GM18519 (cell line): Measurements from ENCODE around the gene KCNMA1.
"Not testable (repeated sequence)": the region's sequence is repeated elsewhere in the genome, so short reads cannot be mapped to it uniquely, and the experiment has no call there.

ENCODE experiments used
- ATAC-seq: cut with Tn5 transposase; IDR thresholded peaks from one replicate; pipeline ENCODE4 v1.9.1; 2021; ENCODE audit warnings: mild to moderate bottlenecking, moderate library complexity; ENCODE audit not compliant: unreplicated experiment, low FRiP score

Gene KCNMA1

DNA sequence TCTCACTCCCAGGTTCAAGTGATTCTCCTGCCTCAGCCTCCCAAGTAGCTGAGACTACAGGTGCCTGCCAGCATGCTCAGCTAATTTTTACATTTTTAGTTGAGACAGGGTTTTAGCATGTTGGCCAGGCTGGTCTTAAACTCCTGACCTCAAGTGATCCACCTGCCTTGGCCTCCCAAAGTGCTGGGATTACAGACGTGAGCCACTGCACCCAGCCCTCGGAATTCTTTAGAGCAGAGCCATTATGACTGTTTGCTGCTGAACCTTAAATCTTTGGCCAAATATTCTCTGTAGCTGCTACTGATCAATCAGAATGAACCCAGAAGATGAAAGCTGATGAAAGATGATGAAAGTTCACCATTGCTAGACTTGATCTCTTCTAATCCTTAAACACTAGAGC is 249.9 kb downstream of the KCNMA1 start:
- ATAC-seq: not testable (repeated sequence)

DNA sequence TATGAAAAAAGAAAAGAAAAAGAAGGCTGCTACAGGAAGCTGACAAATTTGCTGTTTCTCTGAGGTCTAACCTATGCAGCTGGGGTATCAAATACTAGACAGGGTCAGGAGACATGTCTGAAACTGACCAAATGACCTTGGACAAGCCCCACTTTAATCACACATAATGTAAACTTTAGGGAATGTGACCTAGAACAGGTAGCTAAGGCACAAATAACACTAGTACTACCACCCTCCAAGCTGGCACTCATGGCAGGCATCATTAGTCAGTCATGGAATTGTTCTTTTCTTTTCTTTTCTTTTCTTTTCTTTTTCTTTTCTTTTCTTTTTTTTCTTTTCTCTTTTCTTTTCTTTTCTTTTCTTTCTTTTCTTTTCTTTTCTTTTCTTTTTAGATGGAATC is 250.4 kb downstream of the KCNMA1 start:
- no peak for ATAC-seq

DNA sequence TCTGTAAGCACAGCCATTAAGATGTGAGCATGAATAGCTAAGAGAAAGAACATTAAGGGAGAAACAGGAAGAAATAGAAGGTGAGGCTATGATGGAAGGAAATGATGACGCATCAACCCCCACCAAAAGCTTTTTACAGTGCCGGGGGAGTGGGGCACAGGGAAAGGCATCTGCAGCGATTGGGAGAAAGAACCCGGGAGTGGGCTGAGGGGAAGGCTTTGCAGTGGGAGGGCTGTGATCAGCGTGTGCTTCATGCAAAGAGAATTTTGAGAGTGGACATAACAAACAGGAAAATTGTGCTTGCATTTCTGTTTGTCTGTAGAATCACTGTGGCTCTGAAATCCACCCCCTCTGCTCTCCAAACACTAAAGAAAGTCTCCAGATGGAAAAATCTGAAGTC is 250.8 kb downstream of the KCNMA1 start:
- no peak for ATAC-seq

DNA sequence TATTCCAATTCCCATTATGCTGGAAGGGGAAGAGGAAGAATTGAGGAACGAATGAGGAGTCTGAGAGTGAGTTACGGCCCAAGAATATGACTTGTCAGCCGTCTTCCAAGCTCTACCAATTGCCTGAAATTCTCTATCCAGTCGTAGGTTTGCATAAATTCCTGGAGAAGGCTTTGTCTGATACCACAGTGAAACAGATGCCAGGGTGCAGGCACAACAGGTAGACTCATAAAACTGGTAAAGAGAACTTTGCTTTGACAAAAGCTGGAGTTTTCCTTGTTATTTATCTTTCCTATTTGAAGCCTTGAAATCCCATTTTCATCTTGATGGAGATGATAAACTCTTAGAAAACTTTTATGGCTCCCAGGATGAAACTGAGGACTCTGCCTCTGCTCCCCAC is 251.2 kb downstream of the KCNMA1 start:
- no peak for ATAC-seq

DNA sequence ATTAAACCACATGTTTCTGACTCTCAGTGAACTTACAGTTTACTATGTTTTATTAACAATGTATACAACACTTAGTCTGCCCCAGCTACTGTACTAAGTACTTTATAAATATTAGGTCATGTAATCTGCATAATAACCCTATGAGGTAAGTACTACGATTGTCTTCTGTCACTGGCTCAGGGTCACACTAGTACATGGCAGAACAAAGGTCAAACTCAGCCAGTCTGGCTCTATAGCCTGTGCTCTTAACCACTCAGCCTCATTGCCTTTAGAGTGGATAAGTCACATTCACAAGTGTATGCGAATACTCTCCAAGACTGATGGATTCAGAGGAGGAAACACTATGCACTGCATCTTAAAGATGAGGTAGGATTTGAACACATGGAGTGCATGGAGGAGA is 252.3 kb downstream of the KCNMA1 start:
- ATAC-seq: no peak

DNA sequence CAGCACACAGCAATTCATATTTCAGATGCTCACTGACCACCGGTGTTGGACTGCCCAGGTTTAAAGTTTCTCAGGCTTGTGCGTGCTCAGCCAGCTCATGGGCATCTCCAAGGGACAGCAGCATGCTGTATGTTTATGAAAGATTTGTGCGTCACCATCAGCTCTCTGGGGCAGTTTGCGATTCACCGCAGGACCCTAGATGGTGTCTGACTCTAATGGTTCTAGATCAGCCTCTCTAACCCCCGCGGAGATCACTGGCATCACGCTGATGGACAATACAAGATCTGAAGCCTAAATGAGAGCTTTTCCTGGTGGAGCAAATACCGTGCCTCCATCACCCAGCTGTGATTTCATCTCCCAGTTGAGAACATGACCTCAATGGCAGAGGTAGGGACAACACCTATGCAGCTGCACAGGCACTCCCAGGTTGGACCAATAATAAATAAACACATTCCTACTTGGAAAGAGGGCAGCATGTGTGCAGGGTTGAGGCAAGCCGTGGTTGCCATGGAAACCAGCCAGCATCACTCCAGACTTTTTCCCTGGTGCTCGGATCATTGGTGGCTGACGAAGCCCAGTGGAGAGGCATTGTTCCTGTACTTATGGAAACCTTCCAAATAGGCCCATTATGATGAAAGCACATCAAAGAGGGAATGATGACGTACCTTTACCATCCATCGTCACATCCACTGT is 253.6 kb downstream of the KCNMA1 start:
- no peak for ATAC-seq

DNA sequence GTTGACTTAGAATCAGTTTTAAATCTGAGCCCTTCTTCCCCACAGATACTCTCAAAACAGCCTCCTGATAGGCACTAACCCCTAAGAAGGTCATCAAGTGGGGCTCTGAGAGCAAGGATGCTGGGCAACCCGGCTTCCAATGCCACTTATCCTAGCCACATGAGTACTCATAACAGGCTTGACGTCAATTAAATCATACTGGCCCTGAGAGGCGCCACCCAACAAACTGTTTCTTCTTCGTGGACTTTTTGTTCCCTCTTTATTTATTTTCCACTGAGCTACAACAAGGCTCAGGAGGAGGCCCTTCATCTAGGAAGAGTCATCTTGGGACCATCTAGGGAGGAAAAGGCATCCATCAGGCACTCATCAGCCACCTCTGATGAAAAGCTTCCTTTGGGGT is 255.9 kb downstream of the KCNMA1 start:
- no peak for ATAC-seq

DNA sequence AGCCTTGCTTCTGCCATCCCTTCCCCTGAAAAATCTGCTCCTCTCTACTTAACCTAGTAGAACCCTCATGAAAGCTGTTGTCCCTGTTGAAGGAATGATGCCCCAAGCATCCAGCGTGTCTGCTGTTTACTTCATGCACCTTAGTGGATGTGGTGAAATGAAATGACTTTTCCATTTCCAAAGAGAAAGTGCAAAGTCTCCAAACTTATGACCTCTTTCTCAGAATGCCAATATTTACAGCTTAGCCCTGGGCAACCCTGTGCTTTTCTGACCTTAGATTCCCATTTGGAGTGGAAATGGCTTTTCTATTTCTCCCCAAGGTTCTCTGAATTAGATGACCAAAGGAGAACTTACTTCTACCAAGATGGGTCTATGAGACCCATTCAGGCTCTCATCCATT is 256.9 kb downstream of the KCNMA1 start:
- no peak for ATAC-seq

DNA sequence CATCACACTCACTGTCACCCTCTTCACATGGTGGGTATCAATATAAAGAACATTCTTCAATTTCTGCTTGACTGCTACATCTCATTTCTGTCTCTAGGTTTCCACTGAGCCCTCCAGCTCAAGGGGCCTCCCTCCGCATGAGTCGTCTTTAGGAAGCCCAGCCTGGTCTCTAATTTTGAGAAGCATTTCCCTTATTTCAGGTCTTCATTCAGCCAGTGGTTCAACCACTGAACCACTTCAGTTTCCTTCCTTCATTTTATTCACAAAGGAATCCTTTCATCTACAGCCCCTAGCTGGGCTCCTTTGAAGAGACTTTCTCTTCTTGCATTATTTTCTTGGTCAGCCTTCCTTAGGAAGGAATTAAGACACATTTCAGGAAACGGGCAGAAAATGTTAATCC is 257.4 kb downstream of the KCNMA1 start:
- no peak for ATAC-seq

DNA sequence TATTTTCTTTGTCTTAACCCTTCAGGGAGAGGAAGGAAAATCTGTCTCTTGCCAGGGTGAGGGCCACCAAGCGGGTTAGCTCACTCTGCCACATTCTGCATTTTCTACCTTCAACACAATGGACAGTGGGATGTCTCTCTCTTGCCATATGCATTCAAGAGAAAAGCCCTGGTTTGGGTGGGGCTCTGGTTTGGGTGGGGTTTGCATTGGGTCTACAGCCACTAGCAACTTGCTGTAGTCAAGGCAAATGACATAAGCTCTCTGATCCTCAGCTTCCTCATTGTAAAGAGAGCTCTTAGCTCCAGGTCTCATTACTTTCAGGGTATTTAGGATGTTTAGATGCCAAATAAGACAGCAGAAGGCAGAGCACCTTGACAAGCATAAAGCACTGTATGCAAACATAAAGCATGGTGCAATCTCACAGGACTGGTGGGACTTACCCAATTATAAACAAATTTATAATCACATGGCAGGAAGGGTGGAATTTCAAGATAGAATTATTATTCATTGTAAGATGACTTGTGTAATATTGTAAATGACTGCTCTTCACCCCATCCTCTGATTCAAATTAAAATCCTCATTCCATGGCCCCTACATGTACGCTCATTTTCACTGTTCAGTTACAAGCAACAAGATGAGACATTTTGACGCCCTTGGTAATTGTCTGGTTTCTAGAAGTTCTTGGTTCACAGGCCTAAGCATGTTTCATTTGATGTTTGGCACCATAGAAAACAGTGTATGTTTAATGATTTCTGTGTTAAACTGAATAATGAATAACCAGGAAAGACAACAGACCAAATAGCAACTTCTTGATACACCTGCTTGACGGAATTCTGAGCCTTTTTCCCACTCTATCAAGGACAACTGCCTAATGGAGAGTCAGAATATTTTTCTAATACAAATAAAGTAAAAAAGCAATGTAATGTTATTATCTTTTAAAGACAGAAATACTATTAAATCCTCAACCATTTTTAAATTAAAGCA is 258.9 kb downstream of the KCNMA1 start:
- no peak for ATAC-seq

DNA sequence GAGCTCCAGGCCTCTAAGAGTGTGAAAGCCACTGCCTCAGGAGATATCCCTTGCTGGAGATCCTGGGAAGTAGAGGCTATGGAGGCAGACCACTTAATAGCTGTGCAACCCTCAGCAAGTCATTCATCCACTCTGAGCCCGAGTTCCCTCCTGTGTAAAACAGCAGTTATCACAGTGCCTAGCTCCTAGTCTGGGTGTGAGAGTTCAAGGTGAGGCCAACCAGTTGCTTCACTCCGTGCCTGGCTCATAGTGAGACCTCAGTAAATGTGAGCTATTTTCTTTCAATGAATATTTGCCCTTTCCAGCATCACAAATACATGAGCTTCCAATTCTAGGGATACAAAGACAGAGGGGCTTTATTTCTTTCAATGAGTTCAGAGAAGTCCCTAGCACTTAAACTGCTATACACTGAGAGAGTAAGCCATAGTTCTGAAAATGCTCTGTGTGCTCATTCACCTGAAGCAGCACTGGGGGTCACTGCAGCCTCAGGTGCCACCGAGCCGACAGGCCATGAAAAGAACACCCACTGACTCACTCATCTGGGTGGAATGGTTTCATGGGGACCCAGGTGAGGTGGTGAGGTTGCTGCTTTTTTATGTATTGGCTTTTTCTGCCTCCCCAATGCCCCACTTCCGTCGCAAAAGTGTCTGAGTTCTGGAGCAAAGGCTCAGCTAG is 259.8 kb downstream of the KCNMA1 start:
- ATAC-seq: no peak

DNA sequence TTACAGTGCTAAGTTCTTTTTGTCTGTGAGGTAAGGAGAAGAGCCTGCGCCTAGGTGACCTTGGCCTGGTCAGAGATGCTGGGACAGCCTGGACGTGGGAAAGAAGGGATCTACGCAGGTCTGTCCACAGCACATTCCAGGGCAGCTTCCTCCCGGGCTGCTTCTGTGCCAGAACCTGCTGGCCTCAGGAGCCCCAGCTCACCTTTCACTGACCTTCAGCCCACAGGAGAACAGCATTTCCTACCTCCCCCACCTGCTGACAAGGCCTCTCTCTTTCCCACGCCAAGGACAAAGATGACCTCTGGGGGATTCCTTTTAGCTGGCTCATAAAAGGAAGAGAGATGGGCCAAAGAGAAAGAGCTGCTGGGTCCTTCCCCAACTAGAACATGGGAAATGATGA is 260.6 kb downstream of the KCNMA1 start:
- ATAC-seq: no peak

DNA sequence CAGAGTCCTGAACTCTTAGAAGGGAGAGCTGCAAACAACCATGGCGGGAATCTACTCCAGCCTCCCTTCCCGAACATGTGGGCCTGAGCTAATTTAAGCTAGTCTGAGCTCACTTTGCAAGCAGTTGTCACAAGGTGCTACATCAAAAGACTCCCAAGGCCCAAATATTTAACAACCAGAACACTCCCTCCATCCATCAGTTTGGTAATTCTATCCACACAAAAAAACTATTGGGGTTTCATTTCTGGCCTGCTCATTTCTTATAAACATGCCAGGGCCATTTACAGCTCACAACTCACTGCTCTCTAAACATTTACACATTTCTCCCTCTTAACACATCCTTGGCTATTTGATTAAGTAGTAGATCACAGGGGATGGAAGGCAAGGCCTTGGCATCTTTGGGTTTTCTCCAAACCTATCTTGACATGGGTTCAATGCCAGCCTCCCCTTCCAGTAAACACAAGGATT is 263.4 kb downstream of the KCNMA1 start:
- ATAC-seq: no peak

DNA sequence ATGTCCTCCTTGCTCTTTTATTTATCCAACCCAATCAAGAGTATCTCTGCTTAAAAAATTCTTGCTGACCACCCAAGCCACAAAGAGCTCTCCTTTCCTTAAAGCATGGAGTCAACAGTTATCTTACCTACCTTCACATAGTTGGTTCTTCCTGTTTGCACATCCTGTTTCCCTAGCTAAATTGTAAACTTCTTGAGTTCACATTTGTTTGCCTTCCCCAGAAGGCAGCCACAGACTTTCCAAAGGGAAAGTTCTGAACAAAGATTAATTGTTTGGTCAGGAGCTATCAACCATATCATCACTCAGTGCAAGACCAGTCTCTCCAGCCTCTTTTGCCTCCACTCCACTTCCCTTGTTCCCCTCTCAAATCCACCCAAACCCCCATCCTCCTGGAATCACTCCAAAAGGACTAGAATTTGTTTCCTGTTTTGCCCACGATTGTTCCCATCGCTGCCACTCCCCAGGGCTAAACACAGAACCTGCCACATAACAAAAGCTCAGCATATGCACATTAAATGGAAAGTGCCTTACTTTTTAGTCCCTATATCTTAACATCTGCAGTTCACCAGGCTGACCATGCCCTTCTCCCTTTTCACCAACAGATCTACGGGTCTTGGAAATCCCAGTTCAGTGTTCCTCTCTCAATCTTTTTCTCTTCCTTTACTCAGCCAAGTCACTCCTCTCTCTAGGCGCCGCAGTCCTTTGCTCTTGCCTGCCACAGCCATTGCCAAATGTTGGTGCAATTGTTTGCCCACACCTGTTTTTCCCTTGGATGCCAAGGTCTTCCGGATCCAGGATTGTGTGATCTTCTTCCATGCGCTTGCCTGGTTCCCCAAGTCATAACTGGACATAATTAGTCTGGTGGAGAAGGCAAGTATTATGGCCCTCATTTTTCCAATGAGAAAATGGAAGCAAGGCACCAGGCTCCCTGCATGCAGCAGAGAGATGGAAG is 265.5 kb downstream of the KCNMA1 start:
- ATAC-seq: no peak

DNA sequence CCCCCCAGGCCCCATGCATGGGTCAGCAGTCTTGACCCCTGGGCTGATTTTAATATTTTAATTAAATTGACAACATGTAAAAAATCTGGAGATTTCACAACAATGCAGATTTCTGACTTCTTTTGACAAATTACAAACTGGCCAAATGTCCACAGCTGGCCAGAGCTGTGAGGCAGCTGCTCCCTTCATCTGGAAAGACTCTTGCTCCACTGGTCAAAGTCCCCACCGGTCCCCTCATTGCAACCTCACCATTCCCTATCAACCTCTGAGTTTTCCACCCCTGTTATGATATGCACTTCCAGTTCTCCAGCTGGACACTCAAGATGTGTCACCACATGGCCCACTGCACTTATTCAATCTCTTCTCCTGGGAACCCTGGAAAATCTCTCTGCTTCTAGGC is 266.2 kb downstream of the KCNMA1 start:
- ATAC-seq: no peak

DNA sequence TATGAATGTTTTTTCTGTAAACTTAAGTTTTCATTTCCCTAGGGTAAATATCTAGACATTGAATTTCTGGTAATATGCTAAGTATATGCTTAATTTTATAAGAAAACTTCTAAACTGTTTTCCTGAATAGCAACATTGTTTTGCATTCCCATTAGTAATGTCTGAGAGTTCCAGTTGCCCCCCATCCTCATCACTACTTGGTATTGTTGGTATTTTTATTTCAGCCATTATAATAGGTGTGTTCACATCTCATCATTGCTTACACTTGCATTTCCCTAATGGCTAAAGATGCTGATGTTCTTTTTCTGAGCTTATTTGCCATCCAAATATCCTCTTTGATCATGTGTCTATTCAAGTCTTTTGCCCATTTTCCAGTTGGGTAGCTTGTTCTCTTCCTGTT is 269.6 kb downstream of the KCNMA1 start:
- no peak for ATAC-seq

DNA sequence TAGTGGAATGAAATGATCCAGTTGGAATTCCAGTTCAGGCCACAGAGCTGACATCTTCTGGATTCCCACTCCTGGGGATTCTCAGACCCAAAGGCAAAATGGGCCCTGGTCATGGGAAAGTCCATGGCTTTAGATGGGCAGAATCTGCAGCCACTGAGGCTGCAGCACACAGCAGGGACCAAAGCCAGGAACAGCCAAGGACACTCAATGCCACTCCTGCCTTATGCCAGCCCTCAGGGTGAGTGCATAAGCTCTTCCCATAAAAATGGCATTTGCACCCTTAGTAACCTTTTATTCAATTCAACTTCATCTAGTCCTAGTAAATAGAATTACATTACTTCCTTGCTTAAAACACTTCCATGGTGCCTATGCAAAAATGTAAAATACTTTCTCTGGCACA is 274.4 kb downstream of the KCNMA1 start:
- ATAC-seq: no peak

DNA sequence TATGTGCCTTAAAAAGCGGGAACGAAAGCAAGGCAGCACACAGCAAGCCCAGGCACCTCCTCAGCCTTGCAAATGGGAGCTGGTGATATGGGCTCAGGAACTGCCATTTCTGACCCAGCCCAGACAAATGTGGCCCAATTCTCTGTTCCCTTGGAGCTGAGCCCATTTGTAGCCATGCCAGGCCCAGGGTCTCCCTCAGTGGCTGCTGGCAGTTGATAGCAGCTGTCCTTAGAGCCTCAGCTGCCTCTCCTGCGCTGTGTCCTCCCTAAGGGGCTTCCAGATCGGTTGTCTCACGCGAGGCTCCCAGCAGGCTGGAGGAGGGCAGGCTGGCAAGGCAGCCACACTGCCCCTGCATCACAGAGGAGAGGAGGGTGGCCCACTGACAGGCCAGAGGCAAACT is 275.8 kb downstream of the KCNMA1 start:
- no peak for ATAC-seq

DNA sequence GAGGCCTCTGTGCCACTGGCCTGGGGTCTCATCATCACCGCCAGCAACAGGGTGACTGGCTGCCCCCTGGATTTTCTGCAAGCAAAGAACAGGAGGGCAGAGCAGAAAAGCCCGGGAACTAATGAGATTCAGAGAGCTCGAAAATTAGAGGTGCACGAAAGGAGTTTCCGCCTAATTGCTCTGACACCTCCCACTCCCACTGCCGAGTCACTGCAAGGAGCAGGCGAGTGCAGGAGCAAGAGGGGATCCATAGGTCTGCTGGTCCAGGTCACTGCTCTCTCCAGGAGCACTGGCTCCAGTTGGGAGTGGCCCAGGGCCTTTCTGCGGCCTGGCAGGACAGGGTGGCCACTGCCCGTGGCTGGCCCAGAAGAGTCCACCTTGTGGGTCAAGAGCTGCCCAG is 276.2 kb downstream of the KCNMA1 start:
- no peak for ATAC-seq

DNA sequence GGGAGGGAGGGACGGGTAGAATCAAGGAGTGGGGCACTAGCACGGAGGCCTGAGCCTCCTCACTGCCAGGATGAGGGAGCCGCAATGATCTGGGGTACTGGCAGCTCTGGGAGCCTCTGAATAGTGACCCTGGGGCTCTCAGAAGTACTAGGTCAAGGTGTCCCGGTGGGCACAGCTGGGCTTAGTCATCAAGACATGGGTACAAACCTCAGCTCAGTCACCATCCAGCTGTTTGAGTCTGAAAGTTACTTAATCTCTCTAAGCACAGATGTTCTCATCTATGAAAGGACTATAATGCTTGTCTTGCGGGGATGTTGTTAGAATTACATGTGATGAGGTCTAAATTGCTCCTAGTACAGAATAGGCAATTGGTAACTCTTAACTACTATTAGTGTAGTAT is 276.8 kb downstream of the KCNMA1 start:
- ATAC-seq: no peak
